Occipital lobe (tissue), 2 donors: ENCODE data around the gene PSMG2. TPM values are rescaled to one million over a fixed set of nuclear protein-coding genes. Genes with fewer than 3 reads are reported as not detected.
A peak's percentile ranks its signal among the peaks of the same experiment; 100 is the strongest.

Source experiments
- DNase-seq: peaks from one replicate; lab custom pipeline; 2025; lab: John Stamatoyannopoulos, UW
- total RNA-seq: library from RNA; depleted of rRNA; stranded (reverse); fragments of >200 nt; gene quantifications from one replicate; pipeline ENCODE4 v1.2.3, GENCODE V29; 2014

PSMG2 gene
- total RNA-seq: 73.2 TPM

GRCh38 chr18:12702221-12703095 lies at the start of gene PSMG2, which contains the start of gene CEP76:
Gene PSMG2 (plus strand): TSS chr18:12703042. CDS start chr18:12703108, 66 bp downstream.
Gene CEP76 (minus strand): TSS chr18:12702723. CDS start chr18:12702548, 175 bp downstream.
- peak; percentile 79 for DNase-seq

GRCh38 chr18:12654971-12655370 lies 47.9 kb upstream of the PSMG2 start:
- no peak for DNase-seq

GRCh38 chr18:12656605-12656937 lies 46.3 kb upstream of the PSMG2 start:
- DNase-seq: no peak

GRCh38 chr18:12656938-12657683 lies 45.7 kb upstream of the PSMG2 start:
- no peak for DNase-seq

- DNase-seq: peak; percentile 68
These were observed 45.0 kb upstream of the PSMG2 start, which contains the start of gene SPIRE1 for GRCh38 chr18:12657684-12658425. Gene SPIRE1 (minus strand): TSS chr18:12658107. CDS start chr18:12657866, 241 bp downstream.

- DNase-seq: no peak
These were observed 44.3 kb upstream of the PSMG2 start for GRCh38 chr18:12658426-12659138.

- no peak for DNase-seq
These were observed 42.8 kb upstream of the PSMG2 start for GRCh38 chr18:12659904-12660605.

- DNase-seq: no peak
These were observed 34.8 kb upstream of the PSMG2 start for GRCh38 chr18:12668041-12668440.

- DNase-seq: no peak
These were observed 23.6 kb upstream of the PSMG2 start for GRCh38 chr18:12679183-12679786.

GRCh38 chr18:12686100-12686499 lies 16.7 kb upstream of the PSMG2 start:
- DNase-seq: no peak

GRCh38 chr18:12689256-12689850 lies 13.5 kb upstream of the PSMG2 start:
- no peak for DNase-seq

- no peak for DNase-seq
These were observed 10.6 kb upstream of the PSMG2 start for GRCh38 chr18:12692206-12692605.

- no peak for DNase-seq
These were observed 8.8 kb upstream of the PSMG2 start for GRCh38 chr18:12694032-12694431.

GRCh38 chr18:12699747-12700146 lies 3.1 kb upstream of the PSMG2 start:
- no peak for DNase-seq

- no peak for DNase-seq
These were observed 1.7 kb upstream of the PSMG2 start for GRCh38 chr18:12701161-12701560.

GRCh38 chr18:12703096-12703567 lies 290 bp downstream of the PSMG2 start:
- no peak for DNase-seq

- no peak for DNase-seq
These were observed 822 bp downstream of the PSMG2 start for GRCh38 chr18:12703664-12704063.

GRCh38 chr18:12711446-12711845 lies 8.6 kb downstream of the PSMG2 start:
- no peak for DNase-seq

GRCh38 chr18:12721495-12722275 lies 18.8 kb downstream of the PSMG2 start:
- DNase-seq: no peak
